PC-3 (cell line): ENCODE data around the gene NDUFS2.
A peak's percentile ranks its signal among the peaks of the same experiment; 100 is the strongest.

ENCODE experiments used
- CTCF ChIP-seq: fragments of 300-600 bp; sonication (generic); conservative IDR thresholded peaks from 2 replicates; pipeline ENCODE4 v1.5.1; 2017; ENCODE audit warnings: antibody characterized with exemption, low read depth, mild to moderate bottlenecking, low read length
- EZH2 ChIP-seq: fragments of 300-600 bp; sonication (generic); IDR thresholded peaks from one replicate; pipeline ENCODE4 v1.6.1; 2017; ENCODE audit warnings: antibody characterized with exemption, mild to moderate bottlenecking, low read length; ENCODE audit not compliant: unreplicated experiment

GRCh38 chr1:161209790-161210409 lies 7.7 kb downstream of the NDUFS2 start:
- TF ChIP-seq CTCF: peak; percentile 98
- TF ChIP-seq EZH2: no peak
